ENCODE measurements around the gene CNGA1. TPM values are rescaled to one million over a fixed set of nuclear protein-coding genes. Genes with fewer than 3 reads are reported as not detected.

Gene CNGA1
- total and polyA plus RNA-seq, 2 donors (not counting 3 experiments of a cell fraction or from before 2014, with no cell fraction given) = not detected

DNA sequence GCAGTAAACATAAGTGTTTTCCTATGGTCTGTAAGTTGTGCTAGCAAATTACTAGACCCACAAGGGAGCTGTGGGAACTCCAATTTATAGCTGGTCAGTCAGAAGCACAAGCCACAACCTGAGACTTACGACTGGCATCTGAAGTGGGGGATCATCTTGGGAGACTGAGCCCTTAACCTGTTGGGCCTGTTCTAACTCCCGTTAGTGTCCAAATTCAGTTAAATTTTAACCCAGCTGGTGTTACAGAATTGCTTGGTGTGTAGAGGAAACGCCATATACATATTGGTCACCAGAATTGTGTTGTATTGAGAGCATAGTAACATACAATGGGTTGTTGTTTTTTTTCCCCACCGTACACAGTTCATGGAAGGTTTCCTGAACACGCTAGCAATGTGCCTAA lies 77.0 kb downstream of the CNGA1 start:
- Histone ChIP-seq H3K4me2 (ENCODE audit: insufficient read depth, low read length) (no peak overlapping the region), H3K9me1 (replicated peaks; ENCODE audit: control insufficient read depth, extremely low read depth, insufficient read depth, low read length) (no peaks in the 10 kb centered on the region), H3K79me2 (ENCODE audit: control insufficient read depth, insufficient read depth, low read length) (no peaks in the 10 kb centered on the region), H2AFZ (ENCODE audit: low read depth, low read length) (no peak overlapping the region), H4K20me1 (replicated peaks; ENCODE audit: control insufficient read depth, extremely low read depth, insufficient read depth, low read length) (no peaks in the 10 kb centered on the region), H3K9ac (replicated peaks; ENCODE audit: extremely low read depth, insufficient read depth, low read length) (no peak overlapping the region), H3K9me3 (replicated peaks; ENCODE audit: control insufficient read depth, insufficient read depth, low read length) (no peaks in the 10 kb centered on the region), H3K27me3 (ENCODE audit: control insufficient read depth in 2 of 2, insufficient read depth in 2 of 2, low read length in 2 of 2) (peaks cover 9 to 11% of the 10 kb centered on the region in 2 experiments), H3K27ac (ENCODE audit: insufficient read depth, low read depth, low read length) (no peak overlapping the region), H3K4me1 (ENCODE audit: control insufficient read depth, extremely low read depth, insufficient read depth, low read length) (no peaks in the 10 kb centered on the region), H3K36me3 (ENCODE audit: control insufficient read depth in 2 of 2, extremely low read depth in 1 of 2, insufficient read depth in 2 of 2, low read length in 2 of 2) (no peaks in the 10 kb centered on the region), H3K4me3 (replicated peaks in 1 of 3; ENCODE audit: insufficient read depth in 1 of 3, low read depth in 1 of 3, low read length in 3 of 3) (no peak overlapping the region)
- CTCF ChIA-PET = interaction anchor here (1.2 to 1.5 kb wide), 3 partner anchors 8 to 271 kb away, joined by 3 to 4 read pairs (median 4); no protein-coding TSS in a partner anchor
- FAIRE-seq (no peak), DNase-seq (ENCODE audit: low read depth, low spot score) (no peak)
- dilution Hi-C loops (cut with MboI; ENCODE audit: extremely low pct_ligation_motif_present, low sequenced_read_pairs) = no loop called here
- BruUV-seq (replicated peaks) = no TSS peak
- intact Hi-C loops (cut with micrococcal nuclease) = loop anchor here (10.0 kb wide), 2 partner anchors 555 to 1005 kb away; no protein-coding TSS in a partner anchor
- POLR2A ChIA-PET = no interaction called here
- TF ChIP-seq POLR2A (IDR thresholded peaks at IDR 0.05; ENCODE audit: low read depth, low read length) (no peak), JUN (IDR thresholded peaks at IDR 0.05; ENCODE audit: borderline replicate concordance, insufficient read depth, insufficient read length, low read depth) (no peak), FOS (IDR thresholded peaks at IDR 0.05; ENCODE audit: borderline replicate concordance, insufficient read depth, low read length) (no peak), GATA2 (IDR thresholded peaks at IDR 0.05; ENCODE audit: insufficient read depth, insufficient read length, low read depth, low read length) (no peak), MYC (IDR thresholded peaks at IDR 0.05; ENCODE audit: low read depth, low read length) (no peak), EZH2 (IDR thresholded peaks at IDR 0.05; ENCODE audit: borderline replicate concordance, low read depth, low read length, severe bottlenecking) (no peak), POLR2AphosphoS5 (IDR thresholded peaks at IDR 0.05; ENCODE audit: insufficient read depth, low read depth, low read length) (no peak)
- TF ChIP-seq, protein P1, sequence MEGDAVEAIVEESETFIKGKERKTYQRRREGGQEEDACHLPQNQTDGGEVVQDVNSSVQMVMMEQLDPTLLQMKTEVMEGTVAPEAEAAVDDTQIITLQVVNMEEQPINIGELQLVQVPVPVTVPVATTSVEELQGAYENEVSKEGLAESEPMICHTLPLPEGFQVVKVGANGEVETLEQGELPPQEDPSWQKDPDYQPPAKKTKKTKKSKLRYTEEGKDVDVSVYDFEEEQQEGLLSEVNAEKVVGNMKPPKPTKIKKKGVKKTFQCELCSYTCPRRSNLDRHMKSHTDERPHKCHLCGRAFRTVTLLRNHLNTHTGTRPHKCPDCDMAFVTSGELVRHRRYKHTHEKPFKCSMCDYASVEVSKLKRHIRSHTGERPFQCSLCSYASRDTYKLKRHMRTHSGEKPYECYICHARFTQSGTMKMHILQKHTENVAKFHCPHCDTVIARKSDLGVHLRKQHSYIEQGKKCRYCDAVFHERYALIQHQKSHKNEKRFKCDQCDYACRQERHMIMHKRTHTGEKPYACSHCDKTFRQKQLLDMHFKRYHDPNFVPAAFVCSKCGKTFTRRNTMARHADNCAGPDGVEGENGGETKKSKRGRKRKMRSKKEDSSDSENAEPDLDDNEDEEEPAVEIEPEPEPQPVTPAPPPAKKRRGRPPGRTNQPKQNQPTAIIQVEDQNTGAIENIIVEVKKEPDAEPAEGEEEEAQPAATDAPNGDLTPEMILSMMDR (IDR thresholded peaks at IDR 0.05; ENCODE audit: extremely low read depth in 1 of 2, insufficient read depth in 1 of 2, low read depth in 1 of 2, low read length in 2 of 2) = no peak
- TF ChIP-seq, protein P2, sequence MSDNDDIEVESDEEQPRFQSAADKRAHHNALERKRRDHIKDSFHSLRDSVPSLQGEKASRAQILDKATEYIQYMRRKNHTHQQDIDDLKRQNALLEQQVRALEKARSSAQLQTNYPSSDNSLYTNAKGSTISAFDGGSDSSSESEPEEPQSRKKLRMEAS (IDR thresholded peaks at IDR 0.05; ENCODE audit: insufficient read depth, insufficient read length) = no peak
